Hepatocyte (in vitro differentiated cells): ENCODE measurements around the gene GCSAML. TPM values are rescaled to one million over a fixed set of nuclear protein-coding genes. Genes with fewer than 3 reads are reported as not detected.

Experiments
- DNase-seq: peaks from one replicate; pipeline ENCODE4 v3.0.0-alpha.2; 2016; ENCODE audit warnings: low spot score
- H2AFZ ChIP-seq: fragments of 200-600 bp; sonication (generic); 2 replicates; pipeline ENCODE4 v1.6.0; 2016; ENCODE audit warnings: antibody characterized with exemption, mild to moderate bottlenecking
- H3K27ac ChIP-seq: fragments of 200-600 bp; sonication (generic); 2 replicates; pipeline ENCODE4 v1.5.1; 2016; ENCODE audit warnings: mild to moderate bottlenecking
- H3K27me3 ChIP-seq: fragments of 200-600 bp; sonication (generic); 2 replicates; pipeline ENCODE4 v1.6.1; 2016
- H3K36me3 ChIP-seq: fragments of 200-600 bp; sonication (generic); replicated peaks from 2 replicates; pipeline ENCODE4 v1.5.1; 2016; ENCODE audit warnings: low read depth; ENCODE audit not compliant: insufficient read depth
- H3K4me1 ChIP-seq: fragments of 200-600 bp; sonication (generic); 2 replicates; pipeline ENCODE4 v1.5.1; 2016; ENCODE audit warnings: mild to moderate bottlenecking, moderate library complexity; ENCODE audit not compliant: insufficient read depth
- H3K4me2 ChIP-seq: fragments of 200-600 bp; sonication (generic); 2 replicates; pipeline ENCODE4 v1.6.0; 2016
- H3K4me3 ChIP-seq: fragments of 200-600 bp; sonication (generic); 2 replicates; pipeline ENCODE4 v1.5.1; 2016; ENCODE audit warnings: mild to moderate bottlenecking
- H3K79me2 ChIP-seq: fragments of 200-600 bp; sonication (generic); 2 replicates; pipeline ENCODE4 v1.6.0; 2017; ENCODE audit warnings: mild to moderate bottlenecking
- H3K9me2 ChIP-seq: fragments of 200-600 bp; sonication (generic); replicated peaks from 2 replicates; pipeline ENCODE4 v1.6.0; 2017; ENCODE audit warnings: mild to moderate bottlenecking; ENCODE audit not compliant: insufficient read depth
- H3K9me3 ChIP-seq: fragments of 200-600 bp; sonication (generic); 2 replicates; pipeline ENCODE4 v1.5.1; 2016; ENCODE audit warnings: low read depth, mild to moderate bottlenecking
- H4K20me1 ChIP-seq: fragments of 200-600 bp; sonication (generic); 2 replicates; pipeline ENCODE4 v1.6.0; 2016; ENCODE audit warnings: mild to moderate bottlenecking; ENCODE audit not compliant: insufficient read depth, poor library complexity, severe bottlenecking
- EZH2 ChIP-seq: fragments of 200-600 bp; sonication (generic); IDR thresholded peaks from 2 replicates; pipeline ENCODE4 v1.6.1; 2016; ENCODE audit warnings: antibody characterized with exemption, mild to moderate bottlenecking, borderline replicate concordance
- EZH2phosphoT487 ChIP-seq: fragments of 200-600 bp; sonication (generic); IDR thresholded peaks from one replicate; pipeline ENCODE4 v1.6.1; 2018; ENCODE audit warnings: antibody characterized with exemption, mild to moderate bottlenecking, low read depth, moderate library complexity; ENCODE audit not compliant: unreplicated experiment, severe bottlenecking
- WGBS: methylation state at CpG from one replicate; pipeline ENCODE4 v1.1.6; 2016; ENCODE audit warnings: low lambda C conversion rate; ENCODE audit errors: missing lambda C conversion rate; 5-methylcytosine and 5-hydroxymethylcytosine counted together
- polyA plus RNA-seq: library from polyadenylated mRNA; unstranded; fragments of >200 nt; fragmentation: Nextera tagmentation; extraction: Ambion mirVana; gene quantifications from 2 replicates; pipeline ENCODE4 v1.2.1, GENCODE V29; 2016
- total RNA-seq: library from RNA; depleted of rRNA; stranded (reverse); fragments of >200 nt; gene quantifications from 2 replicates; pipeline ENCODE4 v1.2.3, GENCODE V29; 2014
- TF ChIP-seq, protein P1 (sequence below): fragments of 200-600 bp; sonication (generic); IDR thresholded peaks from 2 replicates; pipeline ENCODE4 v1.5.1; 2016; ENCODE audit warnings: antibody characterized with exemption, mild to moderate bottlenecking; ENCODE audit not compliant: poor library complexity

GCSAML gene
- total and polyA plus RNA-seq, 2 experiments from 2014 or later: not detected

DNA sequence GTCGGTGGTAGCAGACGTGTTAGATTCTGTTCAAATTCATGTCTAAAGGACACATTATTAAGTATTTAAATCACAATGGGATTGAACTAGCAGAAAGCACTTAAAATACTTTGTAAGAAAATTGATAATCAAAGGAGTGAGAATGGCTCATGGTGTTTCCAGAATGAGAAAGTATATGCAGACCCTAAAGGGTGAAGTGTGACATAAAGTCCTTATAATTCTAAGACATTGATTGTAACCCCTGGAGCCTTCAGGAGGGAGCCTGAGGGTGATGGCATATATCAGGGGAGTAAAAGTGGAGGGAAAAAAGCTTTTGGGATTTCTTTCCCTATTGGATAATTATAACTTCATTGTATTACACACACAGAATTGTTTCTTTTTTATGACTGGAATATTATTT lies 12.6 kb upstream of the GCSAML start, which contains the start of gene OR2C3:
Gene OR2C3, minus strand, starts transcription at position 101 of the 400 bp plus-strand sequence. CDS start 3,929 bp downstream, outside the sequence.
- 85% methylated on average over 2 of the region's 2 CpGs for WGBS
- H2AFZ ChIP-seq: no peak within 1 kb of the TSS

DNA sequence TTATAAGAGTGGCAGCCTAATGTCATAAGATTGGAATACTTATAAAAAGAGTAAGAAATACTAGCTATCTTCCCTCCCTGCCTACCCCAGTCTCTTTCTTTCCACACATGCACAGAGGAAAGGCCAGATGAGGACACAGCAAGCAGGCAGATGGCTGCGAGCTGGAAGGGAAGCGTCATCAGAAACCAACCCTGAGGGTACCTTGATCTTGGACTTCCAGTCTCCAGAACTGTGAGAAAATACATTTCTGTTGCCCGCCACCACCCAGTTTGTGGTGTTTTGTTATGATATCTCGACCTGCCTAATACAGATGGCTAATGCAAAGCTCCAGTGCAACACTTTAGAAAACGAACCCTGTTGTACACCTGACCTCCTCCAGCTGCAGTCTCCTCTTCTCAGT lies 10.4 kb upstream of the GCSAML start:
- Histone ChIP-seq H2AFZ (no peak overlapping the region), H3K9me2 (no peaks in the 10 kb centered on the region), H3K27ac (no peak overlapping the region), H3K4me1 (no peaks in the 10 kb centered on the region), H4K20me1 (no peaks in the 10 kb centered on the region), H3K4me3 (no peak overlapping the region), H3K27me3 (no peaks in the 10 kb centered on the region), H3K79me2 (no peaks in the 10 kb centered on the region), H3K9me3 (no peaks in the 10 kb centered on the region), H3K36me3 (no peaks in the 10 kb centered on the region), H3K4me2 (no peak overlapping the region)
- TF ChIP-seq, protein P1, sequence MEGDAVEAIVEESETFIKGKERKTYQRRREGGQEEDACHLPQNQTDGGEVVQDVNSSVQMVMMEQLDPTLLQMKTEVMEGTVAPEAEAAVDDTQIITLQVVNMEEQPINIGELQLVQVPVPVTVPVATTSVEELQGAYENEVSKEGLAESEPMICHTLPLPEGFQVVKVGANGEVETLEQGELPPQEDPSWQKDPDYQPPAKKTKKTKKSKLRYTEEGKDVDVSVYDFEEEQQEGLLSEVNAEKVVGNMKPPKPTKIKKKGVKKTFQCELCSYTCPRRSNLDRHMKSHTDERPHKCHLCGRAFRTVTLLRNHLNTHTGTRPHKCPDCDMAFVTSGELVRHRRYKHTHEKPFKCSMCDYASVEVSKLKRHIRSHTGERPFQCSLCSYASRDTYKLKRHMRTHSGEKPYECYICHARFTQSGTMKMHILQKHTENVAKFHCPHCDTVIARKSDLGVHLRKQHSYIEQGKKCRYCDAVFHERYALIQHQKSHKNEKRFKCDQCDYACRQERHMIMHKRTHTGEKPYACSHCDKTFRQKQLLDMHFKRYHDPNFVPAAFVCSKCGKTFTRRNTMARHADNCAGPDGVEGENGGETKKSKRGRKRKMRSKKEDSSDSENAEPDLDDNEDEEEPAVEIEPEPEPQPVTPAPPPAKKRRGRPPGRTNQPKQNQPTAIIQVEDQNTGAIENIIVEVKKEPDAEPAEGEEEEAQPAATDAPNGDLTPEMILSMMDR: no peak
- TF ChIP-seq EZH2phosphoT487: no peak
- TF ChIP-seq EZH2: no peak
- no peak for DNase-seq
- 80% methylated on average over 5 of the region's 5 CpGs for WGBS

More for the DNA sequence above, 12.6 kb upstream of the GCSAML start, which contains the start of gene OR2C3:
- no peak for DNase-seq
- no peak for TF ChIP-seq EZH2phosphoT487
- no peak for TF ChIP-seq EZH2
- TF ChIP-seq, protein P1: no peak
- Histone ChIP-seq H3K36me3 (no peaks in the 10 kb centered on the region), H3K27me3 (no peaks in the 10 kb centered on the region), H4K20me1 (no peaks in the 10 kb centered on the region), H3K79me2 (no peaks in the 10 kb centered on the region), H3K4me2 (no peak within 1 kb of the TSS), H3K9me3 (no peaks in the 10 kb centered on the region), H3K9me2 (no peaks in the 10 kb centered on the region), H3K27ac (no peak within 1 kb of the TSS), H3K4me3 (no peak within 1 kb of the TSS), H3K4me1 (no peaks in the 10 kb centered on the region)

DNA sequence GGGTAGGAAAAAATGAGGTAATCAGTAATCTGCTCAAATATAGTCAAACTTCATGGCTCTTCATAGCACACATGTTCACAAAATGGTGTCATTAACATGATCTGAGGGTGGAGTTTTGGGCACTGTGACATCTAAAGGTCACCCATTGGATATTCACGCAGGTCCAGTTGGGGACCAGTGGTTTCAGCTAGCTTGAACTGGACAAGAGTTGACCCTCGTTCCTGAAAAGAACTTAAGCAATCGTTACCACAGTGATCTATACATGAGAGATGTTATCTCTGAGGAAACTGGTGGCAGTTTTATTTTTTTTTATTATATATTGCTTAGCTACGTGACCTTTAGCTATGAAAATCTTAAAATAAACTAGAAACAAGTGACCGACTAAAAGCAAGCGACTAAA lies 9.7 kb upstream of the GCSAML start:
- no peak overlapping the region for H2AFZ ChIP-seq
- H3K9me2 ChIP-seq: no peaks in the 10 kb centered on the region
- no peak overlapping the region for H3K4me2 ChIP-seq
- WGBS: 89% methylated on average over 6 of the region's 6 CpGs
- H3K4me3 ChIP-seq: no peak overlapping the region
- no peak overlapping the region for H3K27ac ChIP-seq
- H4K20me1 ChIP-seq: no peaks in the 10 kb centered on the region
- no peaks in the 10 kb centered on the region for H3K36me3 ChIP-seq
- H3K4me1 ChIP-seq: no peaks in the 10 kb centered on the region
- H3K79me2 ChIP-seq: no peaks in the 10 kb centered on the region
- TF ChIP-seq EZH2phosphoT487 (no peak), EZH2 (no peak)
- TF ChIP-seq, protein P1: no peak
- H3K27me3 ChIP-seq: no peaks in the 10 kb centered on the region
- H3K9me3 ChIP-seq: no peaks in the 10 kb centered on the region
- no peak for DNase-seq

DNA sequence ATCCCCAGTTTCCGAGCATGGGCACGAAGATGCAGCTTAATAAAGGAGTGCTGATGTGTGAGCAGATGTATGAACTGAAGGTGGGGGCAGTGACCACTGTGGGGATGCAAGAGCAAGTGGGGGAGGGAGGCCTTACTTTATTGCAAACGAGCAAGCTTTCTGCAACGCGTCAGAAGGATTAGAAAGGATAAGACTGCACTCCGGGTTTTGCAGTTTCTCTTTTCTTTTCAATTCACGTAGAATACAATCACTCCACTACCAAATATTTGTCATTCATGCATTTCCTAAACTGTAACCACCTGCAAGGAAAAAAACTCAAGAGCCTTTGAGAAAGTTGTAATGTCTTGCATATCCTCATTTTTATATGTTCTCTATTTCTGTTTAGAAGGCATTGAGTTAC lies 8.4 kb upstream of the GCSAML start:
- no peak overlapping the region for H3K4me2 ChIP-seq
- no peaks in the 10 kb centered on the region for H3K9me3 ChIP-seq
- H3K4me3 ChIP-seq: no peak overlapping the region
- WGBS: 51% methylated on average over 7 of the region's 7 CpGs
- no peaks in the 10 kb centered on the region for H3K79me2 ChIP-seq
- no peak overlapping the region for H3K27ac ChIP-seq
- DNase-seq: no peak
- no peaks in the 10 kb centered on the region for H3K27me3 ChIP-seq
- no peak overlapping the region for H2AFZ ChIP-seq
- TF ChIP-seq EZH2: no peak
- TF ChIP-seq EZH2phosphoT487: no peak
- TF ChIP-seq, protein P1: no peak
- no peaks in the 10 kb centered on the region for H3K36me3 ChIP-seq
- no peaks in the 10 kb centered on the region for H4K20me1 ChIP-seq
- H3K9me2 ChIP-seq: no peaks in the 10 kb centered on the region
- H3K4me1 ChIP-seq: no peaks in the 10 kb centered on the region
